ENCODE measurements around the gene MAML3.

- TF ChIP-seq POLR2AphosphoS5 (IDR thresholded peaks at IDR 0.05) (no peak), CTCF (IDR thresholded peaks at IDR 0.05) (no peak), POLR2A (IDR thresholded peaks at IDR 0.05) (no peak)
These were observed 213.4 kb downstream of the MAML3 start for GRCh38 chr4:139940600-139940999.

Measured in transverse colon (tissue), 4 donors.